Stimulated activated CD4-positive, alpha-beta T cell treated with anti-CD3 and anti-CD28 coated beads, Interleukin-2, amount 100 ng/mL, for 4 hours (primary cell): Measurements from ENCODE around the gene LAT.
"Not testable (repeated sequence)": the region's sequence is repeated elsewhere in the genome, so short reads cannot be mapped to it uniquely, and the experiment has no call there.

Source experiments
- DNase-seq: peaks from one replicate; pipeline ENCODE4 v3.0.0-alpha.2; 2020; ENCODE audit warnings: low read depth

The LAT gene

DNA sequence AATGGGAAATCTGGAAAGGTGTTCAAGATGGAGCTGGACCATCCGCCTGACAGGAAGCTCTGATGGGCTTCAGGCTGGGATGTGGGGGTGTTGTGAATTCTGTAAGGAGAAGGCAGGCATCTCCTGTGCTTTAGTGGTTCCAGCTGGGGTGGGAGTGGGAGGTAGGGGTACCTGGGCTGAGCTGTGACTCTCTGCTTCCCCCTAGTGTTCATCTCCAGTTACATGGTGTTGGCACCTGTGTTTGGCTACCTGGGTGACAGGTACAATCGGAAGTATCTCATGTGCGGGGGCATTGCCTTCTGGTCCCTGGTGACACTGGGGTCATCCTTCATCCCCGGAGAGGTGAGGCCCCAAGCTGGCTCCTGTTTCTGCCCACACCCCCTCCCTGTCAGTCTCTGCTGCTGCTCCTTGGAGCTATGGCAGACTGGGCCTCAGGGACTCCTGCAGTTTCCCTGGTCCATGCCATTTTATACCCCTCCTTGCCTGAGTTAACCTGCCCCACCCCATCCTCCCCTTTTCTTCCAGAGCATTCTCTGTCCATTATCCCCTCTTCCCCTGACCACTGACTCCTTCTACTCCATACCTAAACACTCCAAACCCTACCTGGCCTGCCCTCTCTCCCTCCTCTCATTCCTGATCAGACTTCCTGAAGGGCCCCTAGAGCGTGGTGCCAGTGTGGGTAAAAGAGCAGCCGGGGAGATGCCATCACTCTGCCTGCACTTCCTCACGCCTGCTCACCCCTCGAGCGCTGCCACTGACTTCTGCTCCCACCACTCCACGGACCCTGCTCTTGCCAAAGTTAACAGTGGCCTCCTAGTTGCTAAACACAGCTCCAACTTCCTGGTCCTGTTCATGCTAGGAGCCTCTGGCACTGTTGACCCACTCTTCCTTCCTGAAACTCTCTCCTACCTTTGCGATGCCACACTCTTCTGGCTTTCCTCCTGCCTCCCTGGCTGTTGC is 6.9 kb upstream of the LAT start:
- no peak for DNase-seq

DNA sequence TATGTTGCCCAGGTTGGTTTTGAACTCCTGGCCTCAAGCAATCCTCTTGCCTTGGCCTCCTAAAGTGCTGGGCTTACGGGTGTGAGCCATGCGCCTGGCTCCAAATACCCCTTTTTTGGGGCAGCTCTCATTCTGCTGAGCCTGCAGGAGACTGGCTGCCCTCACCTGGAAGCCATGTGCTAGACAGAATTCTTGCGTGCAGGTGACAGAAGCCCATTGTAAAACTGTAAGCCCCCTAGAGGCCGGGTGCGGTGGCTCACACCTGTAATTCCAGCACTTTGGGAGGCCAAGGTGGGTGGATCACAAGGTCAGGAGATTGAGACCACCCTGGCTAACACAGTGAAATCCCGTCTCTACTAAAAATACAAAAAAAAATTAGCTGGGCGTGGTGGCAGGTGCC is 4.5 kb upstream of the LAT start:
- not testable (repeated sequence) for DNase-seq

DNA sequence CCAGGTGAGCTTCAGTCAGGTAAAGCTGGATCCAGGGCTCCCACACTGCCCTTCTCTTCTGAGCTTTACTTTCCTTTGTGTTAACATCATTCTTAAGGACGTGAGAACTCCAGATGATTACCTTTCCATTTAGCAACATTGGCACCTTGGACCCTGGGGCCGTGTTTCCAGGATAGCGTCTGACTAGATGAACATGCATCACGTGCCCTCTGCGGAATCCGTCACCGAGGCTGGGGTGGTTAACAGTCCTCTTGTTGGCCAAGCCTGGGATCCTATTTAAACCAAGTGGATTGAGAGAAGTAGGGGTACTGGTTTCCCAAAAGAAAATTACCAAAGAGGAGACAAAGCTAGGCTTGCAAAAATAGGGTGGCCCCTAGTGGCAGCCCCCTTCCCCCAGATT is 3.9 kb upstream of the LAT start:
- DNase-seq = no peak

DNA sequence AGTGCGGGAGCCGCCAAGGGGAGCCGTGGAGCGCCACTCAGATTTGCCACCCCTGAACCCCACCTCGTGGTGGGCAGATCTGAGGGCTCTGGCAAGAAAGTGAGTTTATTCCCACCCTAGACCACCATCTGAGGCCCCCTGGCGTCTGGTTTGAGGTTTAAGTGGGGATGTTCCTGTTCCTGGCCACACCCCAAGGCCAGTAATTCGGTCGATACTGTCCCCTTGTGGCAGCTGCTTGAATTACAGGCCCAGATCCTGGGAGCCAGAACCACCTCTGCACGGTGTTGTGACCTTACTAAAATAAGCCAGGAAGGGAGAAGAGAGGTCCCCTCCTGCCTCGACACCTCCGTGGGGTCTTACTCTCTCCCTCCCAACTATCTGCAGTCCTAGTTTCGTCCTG is 3.3 kb upstream of the LAT start:
- no peak for DNase-seq

DNA sequence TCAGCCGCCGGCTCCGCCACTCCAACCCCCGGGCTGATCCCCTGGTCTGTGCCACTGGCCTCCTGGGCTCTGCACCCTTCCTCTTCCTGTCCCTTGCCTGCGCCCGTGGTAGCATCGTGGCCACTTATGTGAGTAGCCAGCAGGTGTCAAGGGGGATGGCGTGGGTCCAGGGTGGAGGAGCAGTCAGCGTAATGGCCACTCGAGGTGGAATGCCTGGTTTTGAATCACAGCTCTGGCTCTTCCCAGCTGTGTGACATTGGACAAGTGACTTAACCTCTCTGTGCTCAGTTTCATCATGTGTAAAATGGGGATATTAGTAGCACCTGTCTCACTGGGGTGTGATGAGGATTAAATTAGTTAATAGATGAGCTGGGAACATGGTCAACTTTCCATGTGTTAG is 2.4 kb upstream of the LAT start:
- DNase-seq = no peak

DNA sequence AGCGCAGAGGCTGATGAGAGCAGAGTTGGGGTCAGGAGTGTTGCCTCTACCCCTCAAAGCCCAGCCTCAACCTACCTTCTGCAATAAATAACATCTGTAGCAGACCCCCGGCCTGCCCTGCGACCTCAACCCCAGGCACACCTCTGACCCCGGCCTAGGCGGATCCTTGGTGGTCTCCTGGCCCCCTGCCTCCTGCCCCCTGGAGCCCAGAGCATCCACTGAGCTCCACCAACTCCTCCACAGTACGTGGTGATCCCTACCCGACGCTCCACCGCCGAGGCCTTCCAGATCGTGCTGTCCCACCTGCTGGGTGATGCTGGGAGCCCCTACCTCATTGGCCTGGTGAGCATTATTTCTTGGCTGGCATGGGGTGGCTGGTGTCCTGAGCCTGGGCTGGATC is 1.9 kb upstream of the LAT start:
- no peak for DNase-seq

DNA sequence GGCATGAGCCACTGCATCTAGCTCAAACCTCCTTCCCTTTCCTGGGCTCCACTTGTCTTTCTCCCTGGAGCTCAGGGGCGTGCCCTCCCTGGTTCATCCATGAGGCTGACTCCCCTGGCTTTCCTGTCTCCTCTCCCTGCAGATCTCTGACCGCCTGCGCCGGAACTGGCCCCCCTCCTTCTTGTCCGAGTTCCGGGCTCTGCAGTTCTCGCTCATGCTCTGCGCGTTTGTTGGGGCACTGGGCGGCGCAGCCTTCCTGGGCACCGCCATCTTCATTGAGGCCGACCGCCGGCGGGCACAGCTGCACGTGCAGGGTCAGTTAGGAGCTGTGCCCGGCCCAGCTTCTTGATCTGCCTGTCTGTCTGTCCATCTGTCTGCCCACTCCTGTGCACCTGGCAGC is 1.2 kb upstream of the LAT start:
- no peak for DNase-seq

DNA sequence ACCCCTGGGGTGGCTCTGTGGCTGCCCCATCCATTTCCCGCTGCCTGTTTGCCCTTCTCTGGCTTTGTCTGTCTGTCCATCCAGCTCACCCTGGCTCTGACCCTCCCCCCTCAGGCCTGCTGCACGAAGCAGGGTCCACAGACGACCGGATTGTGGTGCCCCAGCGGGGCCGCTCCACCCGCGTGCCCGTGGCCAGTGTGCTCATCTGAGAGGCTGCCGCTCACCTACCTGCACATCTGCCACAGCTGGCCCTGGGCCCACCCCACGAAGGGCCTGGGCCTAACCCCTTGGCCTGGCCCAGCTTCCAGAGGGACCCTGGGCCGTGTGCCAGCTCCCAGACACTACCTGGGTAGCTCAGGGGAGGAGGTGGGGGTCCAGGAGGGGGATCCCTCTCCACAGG is 761 bp upstream of the LAT start:
- no peak for DNase-seq

DNA sequence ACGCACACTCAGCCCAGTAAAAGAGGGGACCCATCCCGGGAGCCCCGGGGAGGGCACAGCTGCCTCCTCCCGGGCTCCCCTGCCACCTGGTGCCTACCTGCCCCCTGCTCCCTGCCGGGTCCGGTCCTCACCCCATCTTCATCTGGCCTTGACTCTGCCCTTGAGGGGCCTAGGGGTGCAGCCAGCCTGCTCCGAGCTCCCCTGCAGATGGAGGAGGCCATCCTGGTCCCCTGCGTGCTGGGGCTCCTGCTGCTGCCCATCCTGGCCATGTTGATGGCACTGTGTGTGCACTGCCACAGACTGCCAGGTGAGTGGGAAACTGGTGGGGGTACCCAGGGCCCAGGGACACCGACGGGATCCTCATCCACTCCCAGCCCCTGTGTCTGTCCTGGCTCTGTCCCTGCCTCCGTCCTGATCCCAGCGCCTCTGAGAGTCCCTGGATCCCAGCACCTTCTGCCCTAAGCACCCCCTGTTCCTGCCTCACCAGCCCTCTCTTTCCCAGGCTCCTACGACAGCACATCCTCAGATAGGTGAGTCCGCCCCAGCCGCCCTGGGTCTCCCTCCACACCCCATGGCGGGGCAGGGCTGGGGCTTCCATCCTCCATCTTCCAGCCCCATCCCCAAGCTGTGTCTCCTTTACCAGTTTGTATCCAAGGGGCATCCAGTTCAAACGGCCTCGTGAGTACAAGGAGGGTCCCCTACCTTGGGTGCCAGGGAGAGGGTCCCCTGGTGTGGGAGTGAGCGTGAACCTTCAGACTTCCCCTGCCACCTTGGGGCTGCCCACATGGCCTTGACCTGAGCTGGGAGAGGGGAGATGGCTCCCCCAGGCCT is 574 bp downstream of the LAT start:
- no peak for DNase-seq

DNA sequence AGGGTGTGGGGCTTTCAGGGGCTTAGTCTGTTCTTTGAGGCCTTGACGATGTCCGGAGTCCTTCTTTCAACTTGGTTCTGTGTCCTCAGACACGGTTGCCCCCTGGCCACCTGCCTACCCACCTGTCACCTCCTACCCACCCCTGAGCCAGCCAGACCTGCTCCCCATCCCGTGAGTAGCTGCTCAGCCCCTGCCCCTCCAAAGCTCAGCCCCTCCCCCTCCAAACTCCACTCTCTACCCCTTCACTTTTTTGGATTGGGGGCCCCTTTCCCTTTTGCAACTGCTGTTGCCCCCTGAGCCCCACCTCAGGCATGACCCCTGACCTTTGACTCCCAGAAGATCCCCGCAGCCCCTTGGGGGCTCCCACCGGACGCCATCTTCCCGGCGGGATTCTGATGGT is 1.2 kb downstream of the LAT start:
- no peak for DNase-seq

DNA sequence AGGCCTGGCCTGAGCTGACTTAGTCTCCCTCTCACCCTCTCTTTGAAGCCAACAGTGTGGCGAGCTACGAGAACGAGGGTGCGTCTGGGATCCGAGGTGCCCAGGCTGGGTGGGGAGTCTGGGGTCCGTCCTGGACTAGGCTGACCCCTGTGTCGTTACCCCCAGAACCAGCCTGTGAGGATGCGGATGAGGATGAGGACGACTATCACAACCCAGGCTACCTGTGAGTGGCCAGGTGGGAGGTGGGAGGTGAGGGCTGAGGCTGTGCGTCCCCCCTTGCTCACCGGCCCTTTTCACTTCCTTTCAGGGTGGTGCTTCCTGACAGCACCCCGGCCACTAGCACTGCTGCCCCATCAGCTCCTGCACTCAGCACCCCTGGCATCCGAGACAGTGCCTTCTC is 1.6 kb downstream of the LAT start:
- DNase-seq = no peak

DNA sequence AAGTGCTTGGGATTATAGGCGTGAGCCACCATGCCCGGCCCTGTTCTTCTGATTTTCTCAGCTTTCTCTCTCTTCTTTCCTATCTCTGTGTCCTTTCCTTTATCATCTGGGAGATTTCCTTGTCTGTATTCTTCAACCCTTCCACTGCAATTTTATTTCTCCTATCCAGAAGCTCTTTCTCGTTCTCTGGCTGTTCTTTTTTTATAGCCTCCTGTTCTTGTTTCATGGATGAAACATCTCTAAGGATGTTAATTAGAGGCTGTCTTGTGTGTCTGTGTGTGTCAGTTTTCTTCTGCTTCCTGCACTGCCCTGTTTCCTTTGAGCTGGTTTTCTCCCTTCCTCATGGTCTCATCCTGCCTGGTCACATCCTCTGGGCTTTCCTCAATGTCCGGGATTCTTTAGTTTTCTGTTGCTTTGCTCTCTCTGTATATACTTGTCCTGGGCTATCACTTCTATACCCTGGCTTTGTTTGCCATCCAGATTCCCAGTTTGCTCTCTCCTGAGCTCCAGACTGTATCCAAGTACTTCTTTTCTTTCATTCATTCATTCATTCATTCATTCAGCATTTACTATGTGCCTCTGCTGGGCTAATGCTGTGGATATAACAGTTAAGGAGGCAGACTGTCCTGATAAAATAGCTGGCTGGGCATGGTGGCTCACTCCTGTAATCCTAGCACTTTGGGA is 2.5 kb downstream of the LAT start:
- no peak for DNase-seq

DNA sequence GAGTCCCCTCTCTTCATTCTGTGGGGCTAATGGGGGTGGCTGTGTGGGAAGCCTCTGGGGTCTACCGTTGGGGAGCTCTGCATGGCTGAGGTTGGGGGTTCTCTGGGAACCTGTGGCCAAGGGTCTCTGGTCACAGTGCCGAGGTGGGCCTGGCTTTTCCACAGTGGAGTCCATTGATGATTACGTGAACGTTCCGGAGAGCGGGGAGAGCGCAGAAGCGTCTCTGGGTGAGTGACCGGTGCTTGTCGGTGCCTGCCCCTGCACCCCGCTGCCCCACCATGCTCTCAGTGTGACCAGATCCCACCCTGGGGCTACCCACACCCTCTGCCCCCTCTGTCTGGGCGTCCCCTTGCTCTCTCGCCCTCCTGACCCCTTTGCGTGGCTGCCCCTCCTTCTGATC is 4.5 kb downstream of the LAT start:
- no peak for DNase-seq

DNA sequence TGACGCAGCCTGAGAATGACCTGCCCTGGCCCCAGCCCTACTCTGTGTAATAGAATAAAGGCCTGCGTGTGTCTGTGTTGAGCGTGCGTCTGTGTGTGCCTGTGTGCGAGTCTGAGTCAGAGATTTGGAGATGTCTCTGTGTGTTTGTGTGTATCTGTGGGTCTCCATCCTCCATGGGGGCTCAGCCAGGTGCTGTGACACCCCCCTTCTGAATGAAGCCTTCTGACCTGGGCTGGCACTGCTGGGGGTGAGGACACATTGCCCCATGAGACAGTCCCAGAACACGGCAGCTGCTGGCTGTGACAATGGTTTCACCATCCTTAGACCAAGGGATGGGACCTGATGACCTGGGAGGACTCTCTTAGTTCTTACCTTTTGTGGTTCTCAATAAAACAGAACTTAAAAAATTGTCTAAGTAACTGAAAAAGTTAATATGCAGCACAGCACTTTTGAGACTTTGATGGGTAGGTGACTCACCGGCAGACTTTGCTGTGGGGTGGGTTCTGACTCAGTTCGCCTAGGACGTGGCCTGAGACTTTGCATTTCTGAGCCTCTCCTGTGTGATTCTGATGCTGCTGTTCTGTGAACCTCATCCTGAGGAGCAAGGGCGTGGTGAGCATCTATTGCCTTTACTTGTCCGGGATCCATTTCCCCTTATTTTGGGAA is 5.7 kb downstream of the LAT start:
- DNase-seq = peak; percentile 70

DNA sequence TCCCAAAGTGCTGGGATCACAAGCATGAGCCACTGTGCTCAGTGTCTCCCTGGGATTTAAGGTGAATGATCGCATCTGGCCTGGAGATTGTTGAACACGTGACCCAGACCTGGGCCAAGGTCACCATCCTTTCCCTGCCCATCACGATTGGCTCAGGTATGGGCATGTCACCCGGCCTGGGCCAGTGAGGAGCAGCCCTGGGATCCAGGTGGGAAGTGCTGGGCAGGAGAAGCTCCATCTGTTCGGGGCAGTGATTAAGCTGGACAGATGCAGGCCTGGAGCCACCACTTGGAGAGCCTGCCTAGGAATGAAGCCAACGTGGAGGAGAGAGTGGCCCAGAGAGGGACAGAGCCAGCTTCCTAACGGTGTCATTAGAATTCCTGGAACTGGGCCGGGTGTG is 6.8 kb downstream of the LAT start:
- DNase-seq = no peak

DNA sequence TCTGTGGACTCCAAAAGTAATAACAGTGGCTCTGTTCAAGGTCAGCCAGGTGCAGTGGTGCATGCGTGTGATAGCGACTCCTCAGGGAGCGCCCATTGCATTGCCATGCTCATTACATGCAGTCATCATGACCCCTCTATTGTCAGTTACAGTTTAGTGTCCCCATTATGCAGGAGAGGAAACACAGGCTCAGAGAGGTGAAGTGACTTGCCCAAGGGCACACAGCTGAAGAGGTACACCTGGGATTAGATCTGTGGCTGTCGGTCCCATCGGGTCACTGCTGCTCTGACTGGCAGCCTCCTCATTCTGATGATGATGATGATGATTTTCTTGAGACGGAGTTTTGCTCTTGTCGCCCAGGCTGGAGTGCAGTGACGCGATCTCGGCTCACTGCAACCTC is 7.6 kb downstream of the LAT start:
- DNase-seq = no peak

DNA sequence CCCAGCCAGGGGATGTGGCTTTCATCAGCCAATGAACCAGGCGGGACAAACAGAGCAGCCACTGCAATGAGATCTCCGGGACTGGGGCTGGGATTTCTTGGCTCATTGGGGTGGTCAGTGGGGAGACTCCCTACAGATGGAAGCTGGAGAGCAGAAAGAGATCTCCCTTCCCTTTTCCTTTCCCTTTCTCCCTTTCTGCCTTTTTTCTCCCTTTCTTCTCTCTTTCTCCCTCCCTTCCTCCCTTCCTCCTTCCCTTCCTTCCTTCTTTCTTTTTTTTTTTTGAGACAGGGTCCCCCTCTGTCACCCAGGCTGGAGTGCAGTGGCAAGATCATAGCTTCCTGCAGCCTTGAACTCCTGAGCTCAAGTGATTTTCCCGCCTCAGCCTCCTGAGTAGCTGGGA is 14.0 kb downstream of the LAT start:
- no peak for DNase-seq

DNA sequence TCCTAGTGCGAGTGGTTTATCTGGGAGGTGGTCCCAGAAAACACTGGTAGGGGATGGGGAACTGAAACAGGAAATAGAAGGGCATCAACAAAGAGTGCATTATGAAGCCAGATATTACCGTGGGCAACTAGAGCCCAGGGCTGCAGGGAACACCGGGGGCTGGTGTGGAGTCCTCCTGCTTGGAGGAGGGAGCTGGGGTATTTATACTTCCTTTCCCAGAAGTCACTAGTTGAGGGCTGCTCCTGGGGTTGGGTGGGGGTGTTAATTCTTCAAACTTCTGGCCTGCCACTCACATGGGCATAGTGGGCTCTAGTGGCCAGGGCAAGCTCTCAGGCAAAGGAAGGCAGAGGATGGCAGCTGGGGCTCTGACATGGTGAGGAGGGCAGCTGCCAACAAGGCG is 14.7 kb downstream of the LAT start:
- DNase-seq = no peak

DNA sequence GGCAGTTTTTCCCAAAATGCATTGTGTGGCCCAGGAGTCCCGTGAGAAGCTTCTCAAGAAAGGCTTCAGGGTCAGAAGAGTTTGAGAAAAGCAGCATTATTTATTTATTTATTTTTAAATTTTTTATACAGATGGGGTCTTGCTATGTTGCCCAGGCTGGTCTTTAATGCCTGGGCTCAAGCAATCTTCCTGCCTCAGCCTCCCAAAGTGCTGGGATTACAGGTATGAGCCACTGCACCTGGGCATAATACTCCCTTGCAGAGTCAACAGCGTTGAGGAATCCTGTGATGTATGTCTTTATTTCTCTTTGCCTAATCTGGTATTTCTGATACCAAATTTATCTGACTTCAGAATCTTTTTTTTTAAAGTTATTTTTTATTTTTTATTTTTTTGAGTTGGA is 15.2 kb downstream of the LAT start:
- no peak for DNase-seq

DNA sequence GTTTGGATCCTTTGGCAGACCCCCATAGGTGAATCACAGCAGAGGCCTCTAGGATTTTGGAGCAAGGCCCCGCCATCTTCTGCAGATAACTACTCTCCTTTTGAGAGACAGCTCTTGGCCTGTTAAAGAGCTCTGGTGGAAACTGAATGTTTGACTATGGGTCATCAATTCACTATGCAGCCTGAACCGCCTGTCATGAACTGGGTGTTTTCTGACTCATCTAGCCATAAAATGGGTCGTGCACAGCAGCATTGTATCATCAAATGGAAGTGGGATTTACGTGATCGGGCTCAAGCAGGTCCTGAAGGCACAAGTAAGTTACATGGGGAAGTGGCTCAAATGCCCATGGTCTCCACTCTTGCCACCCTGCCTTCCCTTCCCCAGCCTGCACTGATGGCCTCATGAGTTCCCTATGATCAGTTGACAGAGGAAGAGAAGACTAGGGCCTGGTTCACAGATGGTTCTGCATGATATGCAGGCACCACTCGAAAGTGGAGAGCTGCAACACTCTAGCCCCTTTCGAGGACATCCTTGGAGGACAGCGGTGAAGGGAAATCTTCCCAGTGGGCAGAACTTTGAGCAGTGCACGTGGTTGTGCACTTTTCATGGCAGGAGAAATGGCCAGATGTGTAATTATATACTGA is 19.8 kb downstream of the LAT start:
- DNase-seq = not testable (repeated sequence)

DNA sequence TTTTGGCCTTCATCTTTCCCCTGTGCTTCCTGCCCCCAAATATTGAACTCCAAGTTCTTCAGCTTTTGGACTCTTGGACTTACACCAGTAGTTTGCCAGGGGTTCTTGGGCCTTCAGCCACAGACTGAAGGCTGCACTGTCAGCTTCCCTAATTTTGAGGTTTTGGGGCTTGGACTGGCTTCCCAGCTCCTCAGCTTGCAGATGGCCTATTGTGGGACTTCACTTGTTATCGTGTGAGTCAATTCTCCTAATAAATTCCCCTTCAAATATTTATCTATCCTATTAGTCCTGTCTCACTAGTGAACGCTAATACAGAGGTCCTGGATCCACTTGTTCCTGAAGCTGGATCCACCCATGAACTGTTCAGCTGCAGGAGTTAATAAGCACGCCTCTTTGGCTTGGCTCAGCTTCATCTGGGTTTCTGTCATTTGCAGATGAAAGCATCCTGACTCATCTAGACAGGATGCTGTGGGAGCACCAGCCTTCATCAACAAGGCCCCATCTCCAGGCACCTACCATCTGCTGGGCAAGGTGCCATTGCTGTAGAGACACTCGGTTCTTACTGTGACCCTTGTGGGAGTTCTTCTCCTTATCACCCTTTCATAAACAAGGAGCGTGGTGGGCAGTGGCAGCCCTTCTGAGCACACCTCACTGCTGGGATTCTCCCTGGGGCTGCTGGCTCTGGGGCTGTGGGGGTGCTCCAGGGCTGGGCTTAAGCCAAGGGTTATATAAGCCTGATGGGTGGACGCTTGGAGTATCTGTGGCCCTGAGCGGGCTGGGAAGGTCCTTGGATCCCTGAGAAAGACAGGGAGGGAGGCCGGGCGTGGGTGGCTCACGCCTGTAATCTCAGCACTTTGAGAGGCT is 23.1 kb downstream of the LAT start:
- peak; percentile 67 for DNase-seq
